ENCODE data around the gene GZMM.
A peak's percentile ranks its signal among the peaks of the same experiment; 100 is the strongest.

GZMM gene

GRCh38 chr19:512547-513365 is 31.1 kb upstream of the GZMM start:
- no peak for DNase-seq

- no peak for DNase-seq
Measured at GRCh38 chr19:513368-514165, 30.3 kb upstream of the GZMM start.

DNA sequence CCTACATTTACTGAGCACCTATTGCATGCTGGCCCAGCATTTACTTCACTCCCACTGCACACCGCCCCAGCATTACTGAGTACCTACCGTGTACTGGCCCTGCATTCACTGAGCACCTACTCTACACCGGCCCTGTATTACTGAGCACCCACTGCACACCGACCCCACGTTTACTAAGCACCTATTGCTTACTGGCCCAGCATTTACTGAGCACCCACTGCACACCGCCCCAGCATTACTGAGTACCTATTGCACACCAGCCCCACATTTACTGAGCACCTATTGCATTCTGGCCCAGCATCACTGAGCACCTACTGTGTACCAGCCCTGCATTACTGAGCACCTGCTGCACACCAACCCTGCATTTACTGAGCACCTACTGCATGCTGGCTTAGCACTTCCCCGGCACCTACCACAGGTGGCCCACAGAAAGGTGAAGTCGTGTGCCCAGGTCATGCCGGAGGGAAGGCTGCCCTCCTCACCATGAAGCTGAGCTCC is 29.6 kb upstream of the GZMM start:
- DNase-seq: no peak

- DNase-seq: no peak
Measured at GRCh38 chr19:517721-518597, 25.9 kb upstream of the GZMM start.

GRCh38 chr19:518598-519231 is 25.1 kb upstream of the GZMM start:
- DNase-seq: no peak

GRCh38 chr19:519449-519865 is 24.4 kb upstream of the GZMM start:
- DNase-seq: no peak

DNA sequence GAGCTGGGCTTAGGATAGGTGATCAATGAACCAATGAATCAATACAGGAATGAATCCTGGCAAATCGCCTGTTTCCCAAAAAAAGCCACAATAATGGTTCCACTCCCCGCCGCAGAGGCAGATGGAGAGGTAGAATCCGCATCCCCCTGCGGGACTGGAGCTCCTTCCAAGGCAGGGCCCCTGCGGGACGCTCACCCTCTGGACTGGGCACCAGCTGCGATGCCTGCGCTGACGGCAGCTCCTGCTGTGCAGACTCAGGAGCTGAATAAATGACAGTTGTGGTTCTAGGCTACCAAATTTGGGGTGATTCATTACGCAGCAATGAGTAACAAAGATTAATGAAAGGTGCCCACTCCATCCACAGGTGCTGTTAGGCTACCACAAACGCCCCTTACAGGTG is 21.1 kb upstream of the GZMM start:
- no peak for DNase-seq

- DNase-seq: no peak
Measured at GRCh38 chr19:524062-524674, 19.7 kb upstream of the GZMM start.

GRCh38 chr19:525029-525428 is 18.8 kb upstream of the GZMM start:
- DNase-seq: no peak

GRCh38 chr19:525857-526419 is 17.9 kb upstream of the GZMM start:
- no peak for DNase-seq

DNA sequence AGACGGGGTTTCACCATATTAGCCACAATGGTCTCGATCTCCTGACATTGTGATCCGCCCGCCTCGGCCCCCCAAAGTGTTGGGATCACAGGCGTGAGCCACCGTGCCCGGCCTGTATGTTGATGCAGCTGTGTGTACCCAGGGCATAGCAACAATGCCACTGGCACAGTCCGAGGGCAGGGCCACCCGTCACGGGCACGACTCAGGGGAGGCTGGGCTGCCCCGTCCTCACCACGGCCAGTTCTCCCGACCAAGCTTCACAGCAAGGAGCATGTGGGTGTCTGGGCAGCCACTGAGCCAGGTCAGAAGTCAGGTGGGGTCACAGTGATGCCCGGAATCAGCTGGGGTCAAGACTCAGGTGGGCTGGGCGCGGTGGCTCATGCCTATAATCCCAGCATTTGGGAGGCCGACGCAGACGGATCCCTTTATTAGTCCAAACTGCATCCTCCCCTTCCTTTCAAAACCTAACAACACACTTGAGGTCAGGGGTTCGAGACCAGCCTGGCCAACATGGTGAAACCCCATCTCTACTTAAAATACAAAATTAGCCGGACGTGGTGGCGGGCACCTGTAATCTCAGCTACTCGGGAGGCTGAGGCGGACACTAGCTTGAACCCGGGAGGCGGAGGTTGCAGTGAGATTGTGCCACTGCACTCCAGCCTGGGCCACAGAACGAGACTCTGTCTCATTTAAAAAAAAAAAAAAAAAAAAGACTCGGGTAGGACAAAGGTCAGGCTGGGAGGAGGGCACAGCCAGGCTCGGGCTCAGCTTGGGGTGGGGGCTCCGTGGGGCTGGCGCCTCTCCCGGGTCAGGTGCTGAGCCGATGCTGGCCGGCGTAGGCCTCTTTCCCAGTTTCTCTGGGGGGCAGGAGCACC is 13.5 kb upstream of the GZMM start:
- no peak for DNase-seq

- peak; percentile 83 for DNase-seq
Measured at GRCh38 chr19:531009-531752, 12.7 kb upstream of the GZMM start.

- DNase-seq: no peak
Measured at GRCh38 chr19:531753-532560, 11.9 kb upstream of the GZMM start, which contains the start of gene CDC34. TSS of gene CDC34 (plus strand) at chr19:531760. CDS start at chr19:531932, 172 bp downstream.

DNA sequence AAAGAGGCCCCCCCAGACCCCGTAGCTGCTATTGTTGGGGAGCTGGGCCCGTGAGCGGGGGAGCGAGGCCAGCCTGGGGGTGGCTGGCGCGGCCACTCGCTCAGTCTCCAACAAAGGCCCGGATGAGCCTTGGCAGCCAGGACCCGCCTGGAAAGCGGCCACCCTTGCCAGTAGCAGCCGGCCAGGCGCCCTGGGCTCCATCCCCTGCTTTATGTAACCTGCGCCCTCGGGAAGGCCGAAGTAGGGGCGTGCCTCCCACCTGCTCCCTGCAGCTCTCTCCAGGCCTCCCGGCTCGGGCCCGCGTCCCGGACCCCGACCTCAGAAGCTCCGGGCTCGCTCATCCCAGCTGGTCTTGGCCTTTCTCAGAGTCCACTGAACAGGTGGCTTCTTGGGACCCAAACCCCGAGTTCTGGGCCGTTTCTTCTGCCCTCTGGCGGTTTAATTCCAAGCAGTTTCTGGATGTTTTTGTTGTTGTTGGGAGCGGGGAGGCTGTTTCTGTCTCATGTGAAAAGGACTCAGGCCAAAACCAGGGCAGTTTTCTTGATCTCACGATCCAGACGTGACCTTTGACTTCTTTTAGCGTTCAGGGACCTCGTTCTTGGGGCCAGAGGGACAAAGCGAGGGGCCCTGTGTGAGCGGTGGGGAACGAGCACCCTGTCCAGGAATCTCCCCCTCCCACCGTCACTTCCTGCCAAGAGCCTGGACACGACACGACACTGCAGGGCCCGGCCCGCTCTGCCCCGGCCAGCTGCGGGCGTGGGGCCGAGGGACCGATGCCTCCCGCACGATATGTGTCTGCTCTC is 11.1 kb upstream of the GZMM start:
- DNase-seq: peak; percentile 72

GRCh38 chr19:533364-534058 is 10.3 kb upstream of the GZMM start:
- DNase-seq: no peak

GRCh38 chr19:534088-534487 is 9.8 kb upstream of the GZMM start:
- DNase-seq: no peak

All from EL (cell line).